A204.1 (cell line): ENCODE measurements around the gene DUSP8.

ENCODE experiments used
- FAIRE-seq: peaks from 2 replicates; lab custom pipeline; 2012; peaks lifted over from hg19 to GRCh38; lab: Jason Lieb, UNC

Gene DUSP8

DNA sequence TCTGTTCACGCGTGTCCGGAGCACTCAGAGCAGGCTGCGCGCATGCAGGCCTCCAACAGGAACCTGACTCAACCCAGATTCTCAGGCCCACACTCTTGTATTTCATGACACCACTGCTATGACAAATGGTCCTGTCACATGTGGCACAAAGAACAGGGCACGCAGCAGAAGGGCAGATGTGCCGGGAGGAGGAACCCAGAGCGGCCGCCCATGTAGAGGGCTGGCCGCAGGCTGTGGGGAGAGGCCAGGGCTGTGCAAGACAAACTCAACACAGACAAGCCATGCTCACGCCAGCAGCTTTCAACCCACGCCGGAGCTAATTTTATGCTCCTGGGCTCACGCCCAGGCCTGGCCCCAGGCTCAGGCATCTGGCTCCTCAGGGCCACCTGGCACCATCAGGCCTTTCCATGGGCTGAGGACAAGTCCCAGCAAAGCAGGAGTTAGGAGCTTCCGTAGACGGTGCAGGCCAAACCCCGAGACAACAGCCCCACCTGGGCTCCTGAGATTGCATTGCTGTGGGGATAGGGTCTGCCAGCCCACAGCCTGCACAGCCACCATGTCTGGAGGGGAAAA lies 40.0 kb downstream of the DUSP8 start:
- no peak for FAIRE-seq

DNA sequence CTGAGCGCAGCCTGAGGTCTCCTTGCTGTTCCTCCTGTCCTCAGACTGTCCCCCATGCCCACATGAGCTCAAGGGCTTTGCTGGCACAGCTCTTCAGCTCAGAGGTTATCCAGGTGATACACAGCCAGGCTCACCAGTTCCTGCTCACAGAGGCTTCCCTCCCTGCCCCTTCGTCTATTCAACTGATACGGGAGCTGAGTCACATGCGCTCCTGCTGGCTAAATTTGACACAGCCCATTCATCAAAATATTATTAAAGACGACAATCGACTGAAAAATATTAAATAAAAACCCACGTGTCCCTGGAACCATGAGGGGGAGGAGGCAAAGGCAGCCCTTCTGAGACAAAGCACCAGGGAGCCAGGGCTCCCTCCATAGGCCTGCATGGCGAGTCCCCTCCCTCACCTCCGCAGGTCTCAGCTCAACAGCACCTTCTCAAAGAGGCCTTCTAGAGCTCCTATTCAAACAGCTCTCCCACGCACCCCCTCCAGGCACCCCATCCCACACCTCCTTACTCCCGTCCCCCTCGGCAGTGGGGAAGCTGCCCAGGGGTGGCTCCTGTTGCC lies 40.5 kb downstream of the DUSP8 start:
- no peak for FAIRE-seq

DNA sequence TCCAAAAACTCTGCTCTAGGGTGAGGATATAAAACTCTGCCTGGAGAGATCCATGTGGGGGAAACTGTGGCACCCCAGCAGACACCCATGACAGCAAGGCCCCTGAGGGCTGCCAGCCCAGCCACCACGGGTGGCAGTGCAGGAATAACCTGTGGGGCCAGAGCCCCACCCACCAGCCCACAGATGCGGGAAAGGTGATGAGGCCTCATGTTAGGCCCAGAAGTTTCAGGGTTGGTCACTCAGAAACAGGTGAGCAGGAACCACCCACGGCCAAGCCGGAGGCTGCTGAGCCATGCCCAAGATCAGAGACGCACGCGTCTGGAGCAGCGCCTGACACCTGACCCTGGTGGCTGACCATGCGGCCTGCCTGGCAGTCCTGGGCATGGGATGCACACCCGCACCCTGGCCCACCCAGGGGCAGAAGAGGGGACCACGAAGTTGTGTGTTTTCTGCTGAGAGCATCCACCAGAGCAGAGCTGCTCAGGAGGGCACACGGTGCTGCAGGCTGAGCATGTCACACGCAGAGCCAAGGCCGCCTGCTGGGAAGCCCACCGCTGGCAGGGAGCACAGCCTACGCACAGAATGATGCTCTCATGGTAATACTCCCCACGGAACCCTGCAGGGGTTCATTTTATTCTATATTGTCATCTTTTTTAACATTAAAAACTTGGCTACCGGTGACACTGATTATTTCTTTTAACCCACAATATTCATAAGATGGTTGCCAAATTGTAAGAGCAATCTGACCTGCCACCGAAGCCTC lies 41.2 kb downstream of the DUSP8 start:
- no peak for FAIRE-seq

DNA sequence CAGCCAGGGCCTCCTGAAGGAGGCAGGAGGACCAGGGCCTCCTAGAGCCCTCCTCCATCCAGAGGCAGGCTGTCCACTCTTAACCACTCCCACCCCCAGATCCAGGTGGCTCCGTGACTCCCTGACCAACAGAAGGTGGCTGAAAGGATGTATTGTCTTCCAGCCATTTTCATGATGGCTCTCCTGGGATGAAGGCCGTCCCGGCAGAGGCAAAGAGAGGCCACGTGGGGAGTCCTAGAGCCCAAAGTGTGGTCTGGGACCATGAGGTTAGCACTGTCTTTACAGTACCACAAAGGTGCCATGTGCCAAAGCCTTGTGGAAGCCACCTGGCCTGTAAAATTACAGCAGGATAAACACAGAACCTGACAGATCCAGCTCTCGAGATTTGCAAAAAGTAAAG lies 42.3 kb downstream of the DUSP8 start:
- FAIRE-seq = no peak

DNA sequence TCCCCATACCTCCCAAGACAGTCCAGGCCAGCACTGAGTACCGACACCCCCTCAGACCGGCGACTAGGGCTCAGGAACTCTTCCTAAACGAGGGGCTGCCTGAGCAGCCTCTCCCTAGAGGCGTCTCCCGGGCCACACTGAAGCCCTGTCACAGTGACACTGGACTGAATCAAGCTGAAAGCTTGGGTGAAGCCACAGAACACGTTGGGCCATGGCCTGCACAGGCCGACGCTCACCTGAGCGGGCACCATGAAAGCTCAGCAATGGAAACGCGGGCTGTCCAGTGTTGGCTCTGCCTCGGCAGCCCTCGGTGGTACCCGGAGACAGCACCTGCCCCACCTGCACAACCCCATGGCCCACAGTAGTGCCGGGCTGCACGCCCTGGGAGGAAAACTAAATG lies 42.8 kb downstream of the DUSP8 start:
- no peak for FAIRE-seq

DNA sequence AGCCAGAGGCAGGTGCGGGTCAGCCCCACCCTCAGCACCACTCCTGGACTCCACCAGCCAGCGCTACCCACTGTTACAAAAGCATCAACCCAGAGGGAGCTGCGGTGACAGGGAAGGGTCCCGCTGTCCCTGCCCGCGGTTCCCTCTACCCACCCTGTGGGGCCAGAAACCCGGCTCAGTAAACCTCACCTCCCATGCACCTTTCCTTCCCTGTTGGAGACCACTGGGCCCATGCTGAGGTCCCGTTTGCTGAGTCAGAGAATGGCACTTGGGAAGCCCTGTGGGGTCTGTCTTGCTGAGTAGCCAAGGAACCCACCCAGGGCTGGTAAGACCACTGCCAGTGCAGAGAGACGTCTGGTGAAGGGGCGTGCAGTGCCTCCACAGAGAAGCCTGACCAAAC lies 43.4 kb downstream of the DUSP8 start:
- FAIRE-seq = no peak

DNA sequence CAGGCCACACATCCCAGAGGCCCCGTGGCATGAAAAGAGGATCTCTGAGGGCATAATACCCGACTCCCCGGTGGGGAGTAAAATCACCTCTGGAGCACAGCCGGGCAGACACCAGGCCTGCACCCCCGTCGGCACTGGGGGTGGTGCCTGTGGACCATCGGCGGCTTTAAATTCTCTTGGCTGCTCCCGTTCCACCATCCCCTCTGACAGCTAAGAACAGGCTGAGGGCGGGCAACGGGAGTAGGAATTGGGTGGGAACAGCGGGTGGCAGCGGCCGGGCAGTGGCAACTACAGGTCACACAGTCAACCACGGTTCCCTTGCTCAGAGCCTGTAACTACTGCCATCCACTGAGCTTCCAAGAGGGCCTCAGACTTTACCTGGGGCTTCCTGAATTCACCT lies 45.3 kb downstream of the DUSP8 start:
- no peak for FAIRE-seq

DNA sequence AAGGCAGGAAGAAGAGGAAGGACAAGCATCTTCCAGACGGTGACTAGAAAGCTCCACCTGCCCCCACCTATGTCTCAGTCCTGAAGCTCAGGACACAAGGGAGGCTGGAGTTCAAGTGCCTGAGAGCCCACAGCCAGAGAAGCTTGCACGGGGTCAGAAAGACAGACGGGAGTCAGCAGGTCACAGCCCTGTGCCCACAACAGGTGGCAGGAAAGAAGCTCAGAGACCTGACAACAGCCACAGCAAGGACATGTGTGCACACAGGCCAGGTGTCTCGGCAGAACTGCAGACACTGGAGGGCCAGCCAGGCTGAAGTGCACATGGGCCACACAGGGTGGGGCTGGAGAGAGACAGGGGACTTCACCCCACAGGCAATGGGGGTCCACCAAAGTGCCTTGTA lies 48.3 kb downstream of the DUSP8 start:
- no peak for FAIRE-seq

DNA sequence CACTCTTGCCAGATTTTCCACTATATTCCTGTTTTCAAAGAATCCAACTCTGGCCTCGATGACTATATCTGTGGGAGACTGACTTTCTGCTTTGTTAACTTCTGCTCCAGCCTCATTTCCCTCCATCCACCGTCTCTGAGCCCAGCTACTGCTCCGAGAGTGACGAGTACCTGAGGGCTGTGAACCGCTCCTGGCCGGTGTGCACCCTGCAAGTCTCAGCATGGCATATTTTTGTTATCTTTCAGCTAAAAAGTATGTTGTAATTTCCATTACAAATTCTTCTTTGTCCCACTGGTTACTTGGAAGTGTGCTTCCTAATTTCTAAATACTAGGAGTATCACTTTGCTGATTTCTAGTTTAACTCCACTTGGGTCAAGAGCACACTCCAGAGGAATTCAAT lies 49.0 kb downstream of the DUSP8 start:
- FAIRE-seq = no peak

DNA sequence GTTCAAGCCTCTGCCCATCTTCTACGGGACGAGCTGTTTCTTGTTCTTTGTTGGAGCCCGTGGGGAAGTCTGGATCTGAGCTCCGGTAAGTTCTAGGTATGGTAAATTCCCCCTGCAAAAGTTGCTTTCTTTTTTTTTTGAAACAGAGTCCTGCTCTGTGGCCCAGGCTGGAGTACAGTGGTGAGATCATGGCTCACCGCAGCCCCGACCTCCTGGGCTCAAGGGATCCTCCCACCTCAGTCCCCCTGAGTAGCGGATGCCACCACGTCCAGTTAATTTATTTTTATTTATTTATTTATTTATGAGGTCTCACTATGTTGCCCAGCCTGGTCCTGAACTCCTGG lies 50.0 kb downstream of the DUSP8 start:
- no peak for FAIRE-seq

DNA sequence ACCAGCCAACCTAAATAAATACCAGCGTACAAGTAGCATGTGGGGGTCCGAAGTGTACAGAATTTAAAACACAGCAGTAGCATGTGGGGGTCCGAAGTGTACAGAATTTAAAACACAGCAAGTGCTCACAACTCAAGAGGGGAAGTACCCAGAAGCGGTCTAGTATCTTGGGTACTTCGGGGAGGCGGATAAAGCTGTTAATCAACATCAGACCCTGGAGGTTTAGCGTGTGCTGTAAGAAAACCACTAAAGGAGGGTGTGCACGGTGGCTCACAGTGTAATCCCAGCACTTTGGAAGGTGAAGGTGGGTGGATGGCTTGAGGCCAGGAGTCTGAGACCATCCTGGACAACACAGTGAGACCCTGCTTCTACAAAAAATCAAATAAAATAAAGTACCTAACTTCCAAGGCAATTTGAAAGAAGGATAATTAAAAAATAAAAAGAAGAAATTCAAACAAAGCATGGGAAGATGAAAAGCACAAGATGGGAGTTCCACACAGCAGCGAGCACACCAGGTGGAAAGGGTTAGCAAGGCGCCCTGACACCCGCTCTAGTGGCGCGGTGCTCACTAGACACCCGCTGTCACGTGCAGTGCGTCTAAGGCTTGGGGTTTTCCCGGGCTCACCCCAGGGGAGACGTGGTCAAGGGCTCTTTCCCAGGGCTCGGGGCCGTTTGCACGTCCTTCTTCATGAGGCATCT lies 50.5 kb downstream of the DUSP8 start:
- no peak for FAIRE-seq

DNA sequence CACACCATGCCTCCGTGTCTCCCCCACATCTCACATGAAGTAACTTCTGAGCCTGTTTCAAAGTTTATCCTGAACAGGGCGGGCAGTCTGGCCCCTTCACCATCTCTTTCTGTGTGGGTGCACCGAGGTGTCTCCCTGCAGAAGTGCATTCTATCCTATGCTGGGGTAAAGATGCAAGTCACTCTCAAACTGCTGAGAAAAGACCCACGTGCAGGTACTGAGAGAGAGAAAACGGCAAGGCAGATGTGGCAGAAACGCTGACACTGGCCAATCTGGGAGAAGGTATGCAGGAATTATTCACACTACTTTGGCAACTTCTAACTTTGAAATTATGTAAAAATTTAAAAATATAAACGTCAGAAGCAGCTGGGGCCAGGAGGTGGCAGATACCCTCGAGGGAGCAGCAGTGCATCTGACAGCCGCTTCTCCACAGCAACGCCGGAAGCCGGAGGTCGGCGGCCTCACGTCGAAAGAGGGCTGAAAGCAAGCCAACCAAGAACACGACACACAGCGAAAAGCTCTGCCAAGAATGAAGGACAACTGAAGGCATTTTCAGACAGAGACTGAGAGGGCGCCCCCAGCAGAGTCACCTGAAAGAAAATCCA lies 51.3 kb downstream of the DUSP8 start:
- FAIRE-seq = no peak

DNA sequence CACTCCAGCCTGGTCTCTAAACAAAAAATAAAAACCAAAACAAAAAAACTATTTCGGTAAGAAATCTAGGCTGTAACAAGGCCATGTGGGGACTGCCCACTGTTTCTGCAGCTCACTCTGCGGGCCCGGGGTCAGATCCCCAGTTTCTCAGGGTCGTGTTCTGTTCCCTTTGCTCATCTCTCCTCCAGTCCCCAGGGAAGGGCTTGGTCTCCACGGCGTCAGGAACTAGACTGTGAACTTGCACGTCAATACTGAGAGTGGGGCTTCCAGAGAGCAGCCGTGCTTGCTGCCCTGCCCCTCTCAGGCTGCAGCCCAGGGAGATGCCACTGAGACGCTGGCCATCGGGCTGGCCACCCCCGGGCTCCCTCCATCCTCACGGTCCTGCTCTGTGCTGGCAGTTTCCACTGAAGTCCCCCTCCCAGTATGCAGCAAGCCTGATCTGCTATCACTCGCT lies 51.8 kb downstream of the DUSP8 start:
- no peak for FAIRE-seq

DNA sequence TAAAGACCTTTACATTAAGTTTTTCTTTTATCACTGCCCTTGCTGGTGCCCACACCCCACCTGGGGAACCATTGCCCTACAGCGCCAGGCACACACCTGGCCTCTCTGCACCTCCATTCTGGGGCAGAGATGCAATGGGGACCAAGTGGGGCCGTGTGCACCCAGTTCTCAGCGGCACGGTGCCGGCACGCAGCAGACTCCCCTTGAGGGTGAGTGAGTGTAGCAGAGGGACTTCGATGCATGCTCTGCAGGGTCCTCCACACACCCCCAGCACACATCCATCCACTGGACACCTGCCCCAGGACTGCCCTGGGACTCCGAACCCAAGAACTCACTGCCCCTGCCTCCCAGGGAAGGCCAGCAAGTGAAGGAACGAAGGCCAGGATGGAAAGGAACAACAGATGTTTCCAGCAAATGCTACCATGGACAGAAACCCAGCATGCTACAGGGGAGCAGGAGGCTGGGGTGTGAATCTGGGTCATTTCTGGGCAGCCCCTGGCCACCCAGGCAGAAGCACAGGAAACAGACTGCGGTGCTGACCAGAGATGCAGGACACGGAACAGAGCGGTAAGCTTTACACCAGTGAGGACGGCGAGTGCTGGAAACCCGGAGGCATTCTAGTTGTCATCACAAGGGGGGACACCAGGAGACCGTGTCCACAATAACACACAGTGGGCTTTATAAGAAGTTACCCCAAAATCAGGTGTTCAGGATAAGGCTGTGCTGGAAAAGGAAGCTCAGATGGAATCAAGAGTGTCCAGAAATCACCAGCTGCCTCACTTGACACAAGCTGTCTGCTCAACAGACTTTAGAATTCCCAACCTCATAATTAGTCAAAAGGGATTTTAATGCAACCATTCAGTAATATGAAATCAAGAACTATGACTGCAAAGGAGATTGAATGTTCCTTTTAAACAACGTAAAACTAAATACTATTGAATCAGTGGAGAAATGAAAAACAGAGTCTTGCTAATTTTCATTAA lies 52.8 kb downstream of the DUSP8 start:
- no peak for FAIRE-seq

DNA sequence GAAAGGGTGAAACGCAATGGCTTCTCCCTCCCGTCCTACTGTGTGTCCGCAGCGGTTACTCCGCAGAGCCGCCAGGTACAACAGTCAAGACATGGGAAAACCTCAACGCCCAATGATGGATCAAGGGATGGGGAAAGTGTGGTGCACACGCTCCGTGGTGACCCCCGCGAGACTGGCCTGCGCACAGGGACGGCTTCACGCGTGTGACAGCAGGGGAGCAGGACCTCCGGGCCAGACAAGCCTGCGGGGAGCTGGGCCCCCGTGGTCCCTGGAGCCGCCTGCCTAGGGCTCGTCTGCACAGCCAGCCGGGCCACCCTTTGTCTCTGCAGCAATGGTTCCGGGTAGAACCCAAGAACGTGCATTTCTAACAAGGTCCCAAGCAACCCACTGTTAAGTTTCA lies 53.8 kb downstream of the DUSP8 start:
- FAIRE-seq = no peak

DNA sequence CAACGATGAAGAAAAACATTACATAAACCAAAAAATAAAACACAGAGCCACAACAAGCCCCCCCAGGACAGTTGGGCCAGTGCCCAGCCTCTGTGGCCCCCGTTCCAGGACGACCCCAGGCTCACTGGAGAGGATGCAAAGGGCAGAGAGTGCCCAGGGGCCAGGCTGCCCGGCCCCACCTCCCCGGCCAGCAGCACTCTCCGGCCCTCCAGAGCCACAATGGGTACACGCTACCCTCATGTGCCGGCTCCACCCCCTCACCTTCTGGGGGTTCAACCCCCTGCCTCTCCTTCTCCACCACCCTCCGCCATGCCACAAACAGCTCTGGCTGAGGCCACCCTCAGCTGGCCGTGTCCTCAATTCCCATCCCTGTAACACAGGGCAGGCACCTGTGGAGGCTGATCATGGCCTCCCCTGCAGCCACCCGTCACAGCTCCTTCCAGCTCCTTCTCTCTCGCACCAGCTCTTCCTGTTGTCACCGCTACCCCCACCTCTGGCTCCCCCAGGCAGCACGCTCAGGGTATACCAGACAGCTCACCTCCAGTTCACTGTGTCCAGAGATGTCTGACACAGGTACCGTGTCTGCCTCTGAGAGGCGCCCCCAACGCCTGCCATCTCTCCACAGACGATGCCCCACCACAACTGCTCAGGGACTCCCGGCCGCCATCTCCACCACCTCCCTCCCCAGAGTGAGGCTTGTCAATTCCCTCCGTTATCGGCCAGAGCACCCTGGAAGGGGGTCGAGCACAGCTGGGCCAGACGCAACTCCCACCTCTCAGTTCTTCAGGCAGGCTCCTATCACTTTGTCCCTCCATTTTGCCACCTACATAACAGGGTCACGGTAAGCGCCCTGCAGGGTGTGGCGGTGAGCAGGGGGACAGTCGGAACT lies 54.7 kb downstream of the DUSP8 start:
- FAIRE-seq = no peak

DNA sequence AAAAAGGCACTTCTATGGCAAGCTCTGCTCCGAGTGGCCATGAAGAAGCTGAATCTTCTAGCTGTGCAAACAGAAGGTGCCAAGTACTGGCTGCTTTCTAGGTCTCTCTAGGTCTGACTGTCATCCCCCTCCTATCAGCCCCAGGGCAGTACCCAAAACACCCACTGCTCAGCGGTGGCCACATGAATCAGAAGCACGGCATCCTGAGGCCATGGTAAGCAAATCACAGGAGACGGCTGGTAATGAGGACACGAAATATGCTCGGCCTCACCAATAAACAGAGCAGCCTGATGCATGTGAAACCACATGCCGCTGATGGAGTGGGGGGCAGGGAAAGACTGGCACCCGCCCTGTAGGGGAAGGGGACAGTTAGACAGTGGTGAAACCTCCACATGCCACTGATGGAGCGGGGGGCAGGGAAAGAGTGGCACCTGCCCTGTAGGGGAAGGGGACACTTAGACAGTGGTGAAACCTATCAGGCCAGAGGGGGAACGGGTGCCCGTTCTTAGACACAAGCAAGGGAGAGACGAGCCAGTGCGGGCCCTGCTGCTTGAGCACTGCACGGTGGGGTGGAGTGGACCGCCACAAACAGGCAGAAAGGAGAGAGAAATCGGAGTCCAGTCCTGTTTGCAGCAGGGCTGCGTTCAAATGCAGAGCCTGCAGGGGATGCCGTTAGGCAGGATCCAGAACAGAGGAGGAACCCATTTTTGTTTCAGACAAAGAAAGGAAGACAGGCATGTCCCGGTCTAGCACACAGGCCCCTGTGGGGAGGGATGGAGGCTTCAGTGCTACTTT lies 55.6 kb downstream of the DUSP8 start:
- FAIRE-seq = no peak

DNA sequence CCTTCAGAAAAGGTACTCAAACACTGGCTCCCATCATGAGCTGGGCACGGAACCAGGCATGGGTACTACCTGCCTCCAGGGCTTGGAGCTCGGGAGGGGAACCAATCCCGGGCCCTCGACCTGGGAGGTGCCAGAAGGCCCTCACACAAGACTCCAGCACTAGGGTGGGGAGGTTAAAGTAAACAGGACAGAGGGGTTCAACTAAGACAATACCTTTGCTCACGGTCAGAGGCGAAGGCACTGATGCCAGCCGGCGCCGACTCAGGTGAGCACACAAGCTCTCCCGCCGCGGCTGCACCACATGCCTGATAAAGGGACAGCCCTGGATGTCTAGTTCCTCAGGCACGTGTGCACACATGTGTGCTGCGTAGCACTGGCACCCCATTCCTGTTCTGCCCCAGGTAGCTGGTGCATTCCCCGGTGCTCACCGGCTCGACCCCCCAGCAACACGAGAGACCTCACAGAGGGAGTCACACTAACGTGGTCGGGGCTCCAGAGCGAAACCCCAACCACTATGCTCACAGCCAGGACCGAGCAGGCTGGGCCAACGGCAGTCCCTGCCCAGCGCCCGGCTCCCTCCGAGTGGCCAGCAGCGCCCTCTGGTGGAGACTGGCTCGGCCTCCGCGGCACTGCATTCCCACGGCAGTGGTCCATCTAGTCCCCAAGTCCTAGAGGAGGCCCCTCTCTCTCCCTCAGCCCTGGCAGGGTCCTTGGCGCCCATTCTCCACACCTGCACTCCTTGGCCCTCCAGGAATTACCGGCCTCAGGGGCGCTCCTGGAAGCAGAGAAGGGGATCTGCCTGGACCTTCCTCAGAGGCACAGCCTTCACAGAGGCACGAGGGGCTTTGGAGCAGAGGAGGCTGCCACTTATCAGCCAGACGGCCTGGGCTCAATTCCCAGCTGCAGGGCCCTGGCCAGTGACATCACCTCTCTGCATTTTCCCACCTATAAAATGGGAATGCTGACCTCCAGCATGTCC lies 56.7 kb downstream of the DUSP8 start:
- FAIRE-seq = no peak
